OCI-LY7 (cell line): ENCODE data around the gene ZSCAN9.

Source experiments
- EZH2phosphoT487 ChIP-seq: fragments of 200-600 bp; sonication (generic); IDR thresholded peaks from 2 replicates; pipeline ENCODE4 v1.6.1; 2018; ENCODE audit warnings: low read depth, borderline replicate concordance, mild to moderate bottlenecking, mixed run types, antibody characterized with exemption, low read length, moderate library complexity, mixed read lengths
- TF ChIP-seq, protein P1 (sequence below): fragments of 200-600 bp; sonication (generic); conservative IDR thresholded peaks from 2 replicates; pipeline ENCODE4 v1.5.1; 2014; ENCODE audit warnings: mild to moderate bottlenecking, antibody characterized with exemption, low read length, moderate library complexity, mixed read lengths

DNA sequence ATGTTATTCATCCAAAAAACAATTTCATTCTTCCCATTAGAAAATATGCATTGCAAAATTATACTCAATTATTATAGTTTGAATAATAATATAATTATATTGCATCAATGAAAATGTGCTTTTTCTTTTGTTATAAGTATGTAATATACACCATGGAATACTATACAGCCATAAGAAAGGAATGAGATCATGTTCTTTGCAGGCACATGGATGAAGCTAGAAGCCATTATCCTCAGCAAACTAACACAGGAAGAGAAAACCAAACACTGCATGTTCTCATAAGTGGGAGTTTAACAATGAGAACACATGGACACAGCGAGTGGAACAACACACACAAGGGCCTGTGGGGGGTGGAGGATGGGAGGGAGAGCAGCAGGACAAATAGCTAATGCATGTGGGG, 32.0 kb downstream of the ZSCAN9 start:
- TF ChIP-seq, protein P1, sequence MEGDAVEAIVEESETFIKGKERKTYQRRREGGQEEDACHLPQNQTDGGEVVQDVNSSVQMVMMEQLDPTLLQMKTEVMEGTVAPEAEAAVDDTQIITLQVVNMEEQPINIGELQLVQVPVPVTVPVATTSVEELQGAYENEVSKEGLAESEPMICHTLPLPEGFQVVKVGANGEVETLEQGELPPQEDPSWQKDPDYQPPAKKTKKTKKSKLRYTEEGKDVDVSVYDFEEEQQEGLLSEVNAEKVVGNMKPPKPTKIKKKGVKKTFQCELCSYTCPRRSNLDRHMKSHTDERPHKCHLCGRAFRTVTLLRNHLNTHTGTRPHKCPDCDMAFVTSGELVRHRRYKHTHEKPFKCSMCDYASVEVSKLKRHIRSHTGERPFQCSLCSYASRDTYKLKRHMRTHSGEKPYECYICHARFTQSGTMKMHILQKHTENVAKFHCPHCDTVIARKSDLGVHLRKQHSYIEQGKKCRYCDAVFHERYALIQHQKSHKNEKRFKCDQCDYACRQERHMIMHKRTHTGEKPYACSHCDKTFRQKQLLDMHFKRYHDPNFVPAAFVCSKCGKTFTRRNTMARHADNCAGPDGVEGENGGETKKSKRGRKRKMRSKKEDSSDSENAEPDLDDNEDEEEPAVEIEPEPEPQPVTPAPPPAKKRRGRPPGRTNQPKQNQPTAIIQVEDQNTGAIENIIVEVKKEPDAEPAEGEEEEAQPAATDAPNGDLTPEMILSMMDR, result no peak
- no peak for TF ChIP-seq EZH2phosphoT487
